SHP77 (cell line): ENCODE data around the gene HOXA10.

ENCODE experiments used
- DNase-seq, 2 experiments: peaks; one replicate each; lab custom pipeline; 2025; lab: John Stamatoyannopoulos, UW

Gene HOXA10

DNA sequence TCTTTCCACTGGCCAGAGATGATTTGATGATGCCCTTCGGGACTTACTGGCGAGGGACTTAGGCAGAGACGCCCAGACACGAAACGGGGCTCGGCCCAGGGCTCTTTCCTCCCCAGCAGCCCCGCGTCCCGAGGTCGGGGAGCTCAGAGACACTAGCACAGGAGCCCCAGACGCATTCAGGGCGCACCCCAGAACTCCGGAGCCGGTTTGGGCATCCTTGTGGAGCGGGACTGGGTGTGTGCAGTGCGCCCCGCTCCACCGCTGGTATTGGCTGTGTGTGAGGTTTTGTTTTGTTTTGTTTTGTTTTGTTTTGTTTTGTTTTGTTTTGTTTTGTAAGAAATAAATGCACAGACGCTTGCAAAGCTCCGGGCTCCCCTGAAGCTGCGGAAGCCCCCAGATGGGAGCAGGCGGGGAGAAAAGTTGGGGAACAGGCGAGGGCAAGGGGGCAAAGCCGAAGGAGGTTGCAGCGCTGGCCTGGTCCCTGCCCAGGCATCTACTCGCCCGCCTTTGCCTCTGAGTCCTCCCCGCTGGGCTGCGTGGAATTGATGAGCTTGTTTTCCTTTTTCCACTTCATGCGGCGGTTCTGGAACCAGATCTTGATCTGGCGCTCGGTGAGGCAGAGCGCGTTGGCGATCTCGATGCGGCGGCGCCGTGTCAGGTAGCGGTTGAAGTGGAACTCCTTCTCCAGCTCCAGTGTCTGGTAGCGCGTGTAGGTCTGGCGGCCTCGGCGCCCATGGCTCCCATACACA, 28.8 kb downstream of the HOXA10 start:
- no peak for DNase-seq

DNA sequence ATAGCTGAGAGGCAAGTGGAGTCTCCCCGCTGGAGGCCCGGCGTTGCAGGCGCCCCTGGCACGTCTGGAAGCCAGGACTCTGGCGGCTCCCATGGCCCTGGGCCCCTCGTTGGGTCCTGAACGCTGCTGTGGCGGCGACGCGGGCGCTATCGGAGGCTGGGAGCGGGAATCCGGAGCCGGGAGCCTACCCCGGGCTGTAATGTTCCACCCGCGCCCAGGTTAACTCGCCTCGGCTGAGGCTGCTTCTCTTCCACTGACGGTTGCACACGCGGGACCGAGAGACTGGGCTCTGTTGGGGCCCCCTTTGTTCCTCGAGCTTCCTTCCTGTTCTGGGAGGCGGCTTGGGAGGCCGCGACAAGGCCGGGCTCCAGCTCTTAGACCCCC, 29.3 kb downstream of the HOXA10 start:
- no peak for DNase-seq

GRCh38 chr7:27143950-27144780, 30.0 kb downstream of the HOXA10 start:
- no peak for DNase-seq

- no peak for DNase-seq
Measured at GRCh38 chr7:27143023-27143949, 30.8 kb downstream of the HOXA10 start, which contains the start of gene HOXA5. Gene HOXA5, minus strand, starts transcription at chr7:27143681. Its CDS starts 74 bp downstream, at chr7:27143607.

DNA sequence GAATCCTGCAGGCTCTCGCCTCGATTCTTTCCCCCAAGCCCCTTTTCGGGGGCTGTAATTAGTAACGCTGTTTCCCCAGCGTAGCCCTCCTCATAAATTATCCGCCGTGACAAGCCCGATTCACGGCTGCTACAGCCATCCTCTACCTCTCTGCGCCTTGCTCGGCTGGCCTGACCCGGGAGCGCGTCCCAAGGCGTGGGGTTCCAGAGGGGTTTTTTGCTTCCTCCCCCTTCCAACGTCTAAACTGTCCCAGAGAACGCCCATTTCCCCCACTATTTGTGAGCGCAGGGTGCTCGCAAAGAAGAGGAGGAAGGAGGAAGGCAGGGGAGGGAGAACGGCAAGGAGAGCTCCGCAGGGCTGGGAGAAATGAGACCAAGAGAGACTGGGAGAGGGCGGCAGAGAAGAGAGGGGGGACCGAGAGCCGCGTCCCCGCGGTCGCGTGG, 31.5 kb downstream of the HOXA10 start:
- DNase-seq: no peak

DNA sequence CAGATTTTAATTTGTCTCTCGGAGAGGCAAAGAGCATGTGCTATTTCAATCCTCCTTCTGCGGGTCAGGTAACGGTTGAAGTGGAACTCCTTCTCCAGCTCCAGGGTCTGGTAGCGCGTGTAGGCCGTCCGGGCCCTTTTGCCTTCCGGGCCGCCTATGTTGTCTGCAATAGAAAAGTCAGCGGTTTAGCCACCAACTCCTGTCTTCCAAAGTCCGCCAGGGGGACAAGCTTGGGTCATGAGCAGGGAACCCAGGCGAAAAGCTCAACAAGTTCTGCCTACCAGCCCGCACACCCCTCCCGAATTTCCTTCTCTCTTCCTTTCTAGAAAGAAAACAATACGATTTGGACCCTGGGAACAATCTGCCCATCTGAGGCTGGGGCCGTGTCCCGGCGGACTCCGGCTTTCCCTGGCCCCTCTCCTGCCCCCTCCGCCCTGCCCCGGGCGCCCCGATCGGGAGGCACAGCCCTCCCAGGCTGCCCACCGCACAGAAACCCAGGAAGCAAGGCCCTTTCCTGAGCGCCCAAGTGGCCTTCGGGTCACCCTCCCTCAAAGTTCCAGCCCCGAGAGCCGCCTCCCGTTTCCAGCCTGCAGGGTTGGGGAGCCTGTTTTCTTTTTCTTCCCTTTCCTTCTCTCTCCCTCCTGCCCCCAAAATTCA, 32.1 kb downstream of the HOXA10 start:
- no peak for DNase-seq

DNA sequence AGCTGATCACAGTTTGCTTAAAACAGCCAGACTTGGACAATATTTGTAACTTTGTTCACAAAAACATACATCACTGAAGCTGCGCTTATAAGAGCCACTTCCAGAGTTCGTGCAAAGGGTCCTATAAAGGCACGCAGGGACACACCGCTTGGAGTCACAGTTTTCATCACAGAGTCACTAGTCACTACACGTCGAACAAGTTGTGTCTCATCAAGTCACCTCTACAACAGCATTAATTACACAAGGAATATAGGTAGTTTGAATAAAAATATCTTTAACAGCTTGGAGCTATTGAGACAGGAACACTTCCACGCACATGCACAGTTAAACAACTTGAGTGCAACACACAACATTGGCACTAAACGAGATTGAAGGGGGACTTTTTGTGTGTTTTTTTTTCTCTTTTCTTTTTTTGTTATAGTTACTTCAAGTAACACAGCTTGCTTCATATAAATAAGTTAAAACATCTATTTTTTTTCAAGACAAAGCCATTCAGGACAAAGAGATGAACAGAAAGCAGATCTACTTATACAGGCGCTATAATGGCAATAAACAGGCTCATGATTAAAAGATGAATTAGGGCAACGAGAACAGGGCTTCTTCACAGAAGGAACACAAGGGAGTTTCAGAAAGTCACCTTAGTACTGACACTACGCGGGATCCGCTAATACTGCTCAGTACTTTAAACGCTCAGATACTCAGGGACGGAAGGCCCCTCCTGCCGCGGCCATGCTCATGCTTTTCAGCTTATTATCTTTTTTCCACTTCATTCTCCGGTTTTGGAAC, 32.8 kb downstream of the HOXA10 start:
- no peak for DNase-seq

GRCh38 chr7:27140126-27140857, 33.8 kb downstream of the HOXA10 start:
- DNase-seq: no peak

GRCh38 chr7:27139334-27140125, 34.6 kb downstream of the HOXA10 start:
- no peak for DNase-seq

DNA sequence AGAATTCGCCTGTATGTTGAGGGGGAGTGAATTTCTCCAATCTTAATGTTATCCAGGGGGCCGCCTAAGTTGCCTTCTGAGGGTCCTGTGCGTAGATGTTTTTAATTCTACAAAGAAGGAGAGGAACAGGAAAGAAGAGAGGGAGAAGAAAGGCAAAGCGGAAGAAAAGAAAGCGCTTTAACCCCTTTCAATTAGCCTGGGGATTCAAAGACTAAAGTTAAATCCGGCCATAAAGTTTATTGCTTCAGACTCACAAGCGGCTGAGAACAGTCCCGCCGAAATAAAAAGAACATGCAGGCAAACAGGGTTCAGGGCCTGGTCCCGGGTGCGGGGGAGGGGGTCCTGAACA, 35.2 kb downstream of the HOXA10 start:
- DNase-seq: no peak

- DNase-seq: no peak
Measured at GRCh38 chr7:27138472-27138871, 35.6 kb downstream of the HOXA10 start.

DNA sequence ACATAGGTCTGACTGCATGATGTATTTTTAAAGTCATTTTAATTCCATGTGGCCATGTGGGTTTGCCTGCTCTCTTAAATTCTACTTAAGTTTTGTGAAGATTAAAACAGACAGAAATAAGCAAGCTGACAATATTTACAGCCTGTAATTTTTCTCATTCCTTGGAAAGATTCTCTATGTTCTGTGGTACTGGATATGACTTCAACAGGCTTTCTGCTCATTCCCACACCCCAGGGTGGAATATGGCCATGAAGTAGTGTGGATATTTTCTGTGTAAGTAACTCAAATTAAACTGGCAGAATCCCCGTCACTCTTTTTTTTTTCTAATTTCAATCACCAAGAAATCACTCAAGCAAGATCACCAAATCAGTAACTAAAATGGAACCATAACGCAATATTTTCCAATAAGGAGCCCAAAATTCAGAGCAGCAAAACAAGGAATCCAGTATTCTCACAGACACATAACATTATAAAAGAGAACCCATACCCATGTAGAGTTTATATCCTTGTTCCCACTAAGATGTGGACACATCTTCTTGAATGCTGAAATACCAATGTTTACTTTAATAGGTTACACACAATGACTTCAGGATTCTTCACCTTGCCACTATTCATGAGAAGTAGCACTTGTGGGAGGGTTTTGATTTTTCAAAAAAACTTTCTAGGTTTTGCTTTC, 36.3 kb downstream of the HOXA10 start:
- DNase-seq: no peak

DNA sequence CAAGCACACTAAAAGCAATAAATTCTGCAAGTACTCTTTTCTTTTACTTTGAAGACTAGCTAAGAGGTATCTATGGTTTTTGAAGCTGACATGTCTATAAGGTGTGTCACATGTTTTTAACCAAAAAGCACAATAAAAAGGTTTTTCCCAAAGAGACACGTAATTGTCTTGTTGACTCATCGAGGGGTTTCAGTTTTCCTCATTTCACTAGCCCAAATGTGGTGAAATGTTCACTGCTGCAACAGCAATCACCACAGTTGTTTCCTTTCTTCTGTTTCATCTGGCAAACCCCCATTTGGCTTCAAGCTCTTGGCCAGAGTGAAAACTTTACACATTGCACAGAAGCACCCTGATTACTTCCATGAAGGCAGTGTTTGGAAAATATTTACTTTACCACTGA, 39.7 kb downstream of the HOXA10 start:
- DNase-seq: no peak

DNA sequence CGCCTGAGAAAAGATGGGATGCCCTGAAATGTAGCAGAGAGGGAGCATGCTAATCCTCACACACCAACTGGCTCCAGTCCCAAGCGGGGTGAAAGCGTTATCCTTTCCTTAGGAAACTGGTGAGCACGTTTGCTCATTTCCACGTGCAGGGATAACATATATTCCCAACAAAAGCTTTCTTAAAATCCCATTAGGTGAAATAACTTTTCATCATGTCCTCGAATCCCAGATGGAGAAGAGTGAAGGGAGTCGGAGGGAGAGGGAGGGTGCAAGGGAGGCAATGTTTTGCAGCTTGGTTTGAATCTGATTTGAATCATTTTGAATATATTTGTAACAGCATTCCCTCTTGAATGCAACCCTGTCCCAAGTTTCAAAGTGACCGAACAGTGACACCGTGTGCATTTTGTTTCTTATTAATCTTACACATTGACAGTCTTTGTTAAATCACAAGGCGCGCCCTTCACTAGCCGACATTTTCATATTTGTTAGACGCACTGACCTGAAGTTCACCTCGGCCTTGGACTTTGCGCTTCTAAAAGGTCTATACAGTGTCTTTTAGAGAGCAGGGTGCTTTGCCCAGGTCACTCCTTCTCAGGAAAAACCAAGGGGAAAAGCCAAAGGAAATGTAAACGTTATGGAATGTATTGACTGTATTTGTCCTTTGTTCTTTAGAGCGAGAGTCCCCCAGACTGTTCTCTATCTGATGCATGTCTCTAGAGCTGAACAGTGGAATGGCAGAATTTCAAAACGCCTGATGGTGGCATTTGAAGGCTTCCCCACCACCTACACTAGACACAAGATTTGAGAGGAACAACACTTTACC, 40.5 kb downstream of the HOXA10 start:
- no peak for DNase-seq

- no peak for DNase-seq
Measured at GRCh38 chr7:27132978-27133377, 41.1 kb downstream of the HOXA10 start.

GRCh38 chr7:27132214-27132613, 41.9 kb downstream of the HOXA10 start:
- DNase-seq: no peak

DNA sequence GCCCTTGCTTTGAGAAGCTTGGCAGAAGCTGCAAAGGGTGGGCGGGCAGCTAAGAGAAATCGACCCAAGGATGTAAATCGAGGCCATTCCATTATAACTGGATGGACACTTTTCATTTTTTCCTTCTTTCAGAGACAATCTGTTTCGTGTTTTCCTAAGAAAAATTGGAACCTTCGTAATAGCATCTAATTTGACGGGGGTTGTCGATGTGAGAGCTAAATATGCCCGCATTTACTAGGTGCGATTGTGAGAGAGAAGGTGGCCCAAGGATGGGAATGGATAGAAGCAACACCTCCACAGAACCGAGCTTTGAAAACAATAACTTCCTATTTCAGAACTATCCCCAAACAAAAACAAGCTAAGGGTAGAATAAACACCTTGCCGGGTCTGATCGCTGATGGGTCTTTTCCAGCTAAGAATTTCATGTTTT, 42.7 kb downstream of the HOXA10 start:
- DNase-seq: no peak
